ENCODE results near the gene COL5A2. TPM values are rescaled to one million over a fixed set of nuclear protein-coding genes. Genes with fewer than 3 reads are reported as not detected.

Gene COL5A2
- polyA plus RNA-seq, 4 donors = 145 to 164 (median 157) TPM

- no peak for DNase-seq (ENCODE audit: low read depth in 4 of 4, low spot score in 3 of 4)
Observed at GRCh38 chr2:189060096-189060642, 119.4 kb downstream of the COL5A2 start.

- no peak for DNase-seq (ENCODE audit: low read depth in 4 of 4, low spot score in 3 of 4)
Observed at GRCh38 chr2:189057316-189057715, 122.2 kb downstream of the COL5A2 start.

DNA sequence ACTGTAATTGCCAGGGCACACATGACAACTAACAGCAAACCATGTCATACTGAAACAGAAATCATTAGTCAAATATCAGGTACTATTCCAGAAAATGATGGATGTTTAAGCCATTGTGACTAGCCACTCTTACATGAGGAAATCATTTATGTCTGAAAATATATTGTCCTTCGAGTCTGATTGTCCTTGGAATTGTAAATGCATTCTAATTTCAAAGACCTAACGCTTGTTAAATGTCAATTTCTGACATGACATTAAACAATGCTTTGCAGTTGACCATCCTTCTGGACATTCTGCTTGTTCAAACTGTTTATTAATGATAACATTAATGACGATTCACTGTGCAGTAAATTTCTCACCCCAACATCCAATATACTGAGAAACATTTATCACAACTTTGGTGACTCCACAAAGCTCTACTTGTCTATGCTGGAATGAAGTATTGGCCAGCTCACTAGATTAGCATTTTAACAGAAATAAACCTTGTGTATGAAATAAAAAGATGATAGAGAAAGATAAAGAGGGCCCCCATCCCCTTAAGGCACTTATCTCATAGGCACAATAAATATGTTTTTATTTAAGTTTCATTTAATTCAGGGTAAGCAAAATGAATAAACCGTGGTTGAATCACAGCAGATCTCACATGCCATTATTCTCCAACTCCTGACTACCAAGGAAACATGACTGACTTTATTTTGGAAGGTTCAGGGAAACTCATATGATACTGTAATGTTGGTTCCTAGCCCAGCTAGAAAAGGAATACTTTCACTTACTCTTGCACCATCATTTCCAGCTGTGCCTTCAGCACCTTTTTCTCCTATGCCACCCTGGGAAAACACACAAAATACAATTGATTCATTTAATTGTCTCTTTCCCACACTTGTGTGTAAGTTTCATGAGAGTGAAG, 123.1 kb downstream of the COL5A2 start:
- no peak for DNase-seq (ENCODE audit: low read depth in 4 of 4, low spot score in 3 of 4)

DNA sequence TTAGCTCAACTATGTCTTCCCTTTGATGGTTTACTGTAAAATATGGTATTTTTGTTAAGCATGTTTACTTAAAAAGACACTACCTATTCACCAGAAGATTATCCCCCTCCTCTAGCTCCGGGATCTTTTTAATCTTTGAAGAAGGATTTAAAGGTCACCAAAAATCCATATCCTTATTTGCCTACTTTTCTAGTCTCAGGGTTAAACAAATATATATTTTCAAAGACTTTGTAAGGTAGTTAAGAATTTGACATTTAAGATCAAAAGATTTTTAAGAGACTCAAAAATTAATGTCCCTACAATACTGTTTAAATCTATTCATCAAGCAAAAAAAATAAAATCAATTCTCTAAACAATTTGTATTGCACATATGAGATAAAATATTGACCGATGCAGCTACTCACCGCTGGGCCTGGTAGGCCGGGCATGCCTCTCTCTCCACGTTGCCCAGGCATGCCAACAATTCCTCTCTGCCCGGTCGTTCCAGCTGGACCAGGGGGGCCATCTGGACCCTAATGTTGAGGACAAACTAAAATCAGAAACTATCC, 129.3 kb downstream of the COL5A2 start:
- DNase-seq (ENCODE audit: low read depth in 4 of 4, low spot score in 3 of 4) = no peak

- no peak for DNase-seq (ENCODE audit: low read depth in 4 of 4, low spot score in 3 of 4)
Observed at GRCh38 chr2:189049709-189050164, 129.8 kb downstream of the COL5A2 start.

- DNase-seq (ENCODE audit: low read depth in 4 of 4, low spot score in 3 of 4) = no peak
Observed at GRCh38 chr2:189048189-189048588, 131.4 kb downstream of the COL5A2 start.

DNA sequence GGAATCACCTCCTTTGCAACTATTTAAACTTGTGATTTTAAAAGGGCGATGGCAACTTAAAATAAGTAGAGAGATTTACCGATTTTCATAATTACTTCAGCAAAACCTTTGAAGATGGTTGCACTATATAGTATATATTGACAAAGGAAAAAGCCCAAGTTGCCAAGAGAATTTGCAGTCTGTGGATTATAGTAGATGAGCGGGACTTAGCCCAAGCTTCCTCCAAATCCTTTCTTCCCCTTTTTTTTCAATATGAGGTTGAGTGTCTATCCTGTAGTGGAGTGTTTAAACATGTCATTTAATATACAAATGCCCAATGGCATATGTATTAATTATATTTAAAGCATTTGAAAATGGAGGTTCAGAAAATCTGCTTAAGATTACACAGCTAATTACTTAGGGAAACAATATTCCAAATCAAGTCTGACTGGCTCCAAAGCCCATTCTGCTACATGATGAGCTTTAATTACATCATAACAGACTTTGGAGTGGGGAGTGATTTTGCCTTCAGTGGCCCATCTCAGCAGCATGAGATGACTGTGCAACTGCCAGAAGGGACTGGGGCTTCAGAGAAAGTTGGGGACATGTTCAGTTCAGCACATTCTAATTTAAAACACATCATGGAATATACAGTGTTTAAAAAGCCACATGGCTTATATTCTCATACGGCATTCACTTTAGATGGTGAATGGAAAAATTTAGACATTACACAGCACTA, 132.2 kb downstream of the COL5A2 start:
- no peak for DNase-seq (ENCODE audit: low read depth in 4 of 4, low spot score in 3 of 4)

- no peak for DNase-seq (ENCODE audit: low read depth in 4 of 4, low spot score in 3 of 4)
Observed at GRCh38 chr2:189046320-189046719, 133.2 kb downstream of the COL5A2 start.

- DNase-seq (ENCODE audit: low read depth in 4 of 4, low spot score in 3 of 4) = no peak
Observed at GRCh38 chr2:189045836-189046235, 133.7 kb downstream of the COL5A2 start.

DNA sequence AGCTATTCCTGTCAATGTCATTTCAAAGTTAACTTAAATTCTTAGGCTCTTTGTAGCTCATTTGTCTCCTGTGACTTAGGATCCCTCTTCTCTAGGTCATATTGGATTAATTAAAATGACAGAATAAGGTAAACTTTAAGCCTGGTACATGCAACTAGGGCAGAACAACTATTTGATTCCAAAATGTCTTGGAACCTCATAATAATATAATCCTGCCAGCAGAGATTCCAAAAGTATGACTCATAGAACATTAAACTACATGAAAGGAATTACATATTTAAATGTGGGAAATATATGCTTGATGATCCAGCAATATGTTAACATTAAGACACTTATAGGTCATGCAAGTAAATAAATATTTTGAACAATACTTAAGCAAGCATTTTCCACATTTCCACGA, 142.0 kb downstream of the COL5A2 start:
- DNase-seq (ENCODE audit: low read depth in 4 of 4, low spot score in 3 of 4) = no peak

GRCh38 chr2:189024901-189025618, 154.5 kb downstream of the COL5A2 start:
- no peak for DNase-seq (ENCODE audit: low read depth in 4 of 4, low spot score in 3 of 4)

- DNase-seq (ENCODE audit: low read depth in 4 of 4, low spot score in 3 of 4) = no peak
Observed at GRCh38 chr2:189022492-189022891, 157.1 kb downstream of the COL5A2 start.

GRCh38 chr2:189022053-189022481, 157.5 kb downstream of the COL5A2 start:
- DNase-seq (ENCODE audit: low read depth in 4 of 4, low spot score in 3 of 4) = no peak

GRCh38 chr2:189020179-189020578, 159.4 kb downstream of the COL5A2 start:
- DNase-seq (ENCODE audit: low read depth in 4 of 4, low spot score in 3 of 4) = no peak

DNA sequence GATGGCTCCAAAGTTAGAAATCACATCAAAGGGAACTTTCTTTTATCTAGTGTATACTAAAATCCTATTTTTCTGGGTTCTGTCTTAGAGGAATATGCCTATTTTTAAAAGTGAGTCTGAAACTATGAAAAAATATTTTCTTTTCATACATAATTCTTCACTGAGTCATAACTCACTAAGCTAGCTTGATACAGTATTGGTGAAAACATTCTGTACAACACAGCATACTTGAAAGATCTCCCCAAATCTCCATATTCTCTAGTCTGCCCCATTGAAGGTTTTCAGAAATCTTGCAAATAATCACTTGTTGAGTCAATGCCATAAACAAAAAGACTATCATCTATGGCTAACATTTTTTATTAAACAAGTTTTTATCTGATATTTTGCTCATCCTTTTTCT, 160.9 kb downstream of the COL5A2 start:
- no peak for DNase-seq (ENCODE audit: low read depth in 4 of 4, low spot score in 3 of 4)

- no peak for DNase-seq (ENCODE audit: low read depth in 4 of 4, low spot score in 3 of 4)
Observed at GRCh38 chr2:189016311-189016861, 163.2 kb downstream of the COL5A2 start.

DNA sequence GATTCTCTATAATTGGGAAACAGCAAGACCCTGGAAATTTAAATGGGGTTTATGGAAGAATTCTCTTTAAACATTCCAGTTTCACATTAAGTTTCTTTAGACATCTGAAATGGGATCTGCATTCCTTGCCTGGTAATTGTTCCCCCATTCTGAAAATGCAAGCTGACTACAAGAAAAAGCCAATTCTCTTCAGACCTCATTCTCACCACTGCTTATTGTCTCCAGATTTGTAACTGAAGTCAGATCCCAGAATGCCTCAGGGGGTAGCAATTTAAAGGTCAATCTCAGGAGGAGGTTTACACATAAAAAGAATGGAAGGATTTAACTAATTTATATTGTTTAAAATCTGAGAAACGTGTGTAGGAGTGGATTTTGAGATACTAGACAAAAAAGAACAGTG, 164.2 kb downstream of the COL5A2 start:
- DNase-seq (ENCODE audit: low read depth in 4 of 4, low spot score in 3 of 4) = no peak

GRCh38 chr2:189014449-189015138, 165.0 kb downstream of the COL5A2 start:
- DNase-seq (ENCODE audit: low read depth in 4 of 4, low spot score in 3 of 4) = no peak

DNA sequence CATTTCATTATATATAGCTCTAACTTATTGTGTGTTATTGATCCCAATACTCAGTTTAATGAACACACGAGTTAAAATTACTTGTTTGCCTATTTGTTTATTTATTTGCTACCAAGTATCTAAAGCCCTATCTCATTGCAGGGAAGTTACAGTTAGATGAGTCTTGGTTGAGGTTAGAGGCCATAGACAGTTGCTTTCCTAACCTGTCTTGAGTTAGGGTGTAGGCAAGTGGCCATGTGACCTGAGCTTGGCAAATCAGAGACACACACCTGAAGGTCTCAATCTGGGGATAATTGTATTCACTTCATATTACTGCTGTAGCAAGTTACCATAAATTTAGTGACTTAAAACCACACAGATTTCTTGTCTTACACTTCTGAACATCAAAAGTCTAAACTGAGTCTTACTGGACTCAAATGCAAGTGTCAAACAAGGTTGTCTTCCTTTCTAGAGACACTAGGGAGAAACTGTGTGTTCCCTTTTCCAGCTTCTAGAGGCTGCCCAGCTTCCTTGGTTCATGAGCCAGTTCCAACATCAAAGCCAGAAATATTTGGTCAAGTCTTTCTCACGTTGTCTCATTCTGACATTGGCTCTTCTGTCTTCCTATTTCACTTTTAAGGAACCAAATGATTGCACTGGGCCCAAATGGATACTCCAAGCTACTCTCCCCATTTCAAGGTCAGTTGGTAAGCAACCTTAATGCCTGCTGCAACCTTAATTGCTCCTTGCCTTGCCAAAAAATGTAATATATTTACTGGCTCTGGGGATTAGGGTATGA, 165.7 kb downstream of the COL5A2 start:
- DNase-seq (ENCODE audit: low read depth in 4 of 4, low spot score in 3 of 4) = peak in 1 of 4 donors; percentile 2

All from right renal pelvis (tissue), 4 donors.